ENCODE measurements around the gene RBM10. TPM values are rescaled to one million over a fixed set of nuclear protein-coding genes. Genes with fewer than 3 reads are reported as not detected.

RBM10 gene
- total RNA-seq, 1 experiment from 2014 or later: 41.0 TPM

DNA sequence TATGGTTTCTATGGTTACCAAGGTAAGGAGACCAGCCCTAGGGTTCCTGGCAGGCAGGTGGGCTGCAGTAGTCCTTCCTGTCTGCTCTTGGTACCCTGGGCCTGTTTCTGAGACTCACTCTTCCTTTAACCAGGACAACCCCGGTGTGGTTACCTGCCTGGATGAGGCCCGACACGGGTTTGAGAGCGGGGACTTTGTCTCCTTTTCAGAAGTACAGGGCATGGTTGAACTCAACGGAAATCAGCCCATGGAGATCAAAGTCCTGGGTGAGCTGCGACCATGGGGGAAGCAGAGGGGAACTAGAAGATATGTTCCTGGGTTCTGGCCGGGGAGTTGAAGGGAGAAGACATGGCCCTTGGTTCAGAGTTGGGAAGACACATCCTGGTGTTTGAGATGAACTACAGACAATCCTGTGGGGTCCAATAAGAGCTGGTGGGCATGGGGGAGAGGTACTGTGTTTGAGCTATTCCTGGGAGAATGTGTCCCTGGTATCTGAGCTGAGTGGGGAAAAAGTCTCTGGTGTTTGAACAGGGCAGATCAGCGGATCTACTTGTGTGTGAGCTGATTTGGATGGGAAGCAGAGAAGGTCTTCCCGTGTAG, 56.4 kb downstream of the RBM10 start:
- Histone ChIP-seq H3K4me1 (no peaks in the 10 kb centered on the region; the same call in 1 of the 2 replicates), H3K36me3 (ENCODE audit: control insufficient read depth, insufficient read depth, low read length) (peaks cover 3% of the 10 kb centered on the region), H3K4me3 (ENCODE audit: low read depth, low read length) (no peak overlapping the region), H3K9me3 (no peaks in the 10 kb centered on the region), H3K27me3 (replicated peaks; ENCODE audit: control insufficient read depth, insufficient read depth, low read length) (no peaks in the 10 kb centered on the region)
- Mint-ChIP-seq H3K4me3 (ENCODE audit: unreplicated experiment) (no peak overlapping the region), H3K4me1 (ENCODE audit: low read depth, unreplicated experiment) (no peaks in the 10 kb centered on the region), H3K36me3 (ENCODE audit: insufficient read depth, unreplicated experiment) (peaks cover 81% of the 10 kb centered on the region), H3K27me3 (ENCODE audit: insufficient read depth, unreplicated experiment) (no peaks in the 10 kb centered on the region), H3K9me3 (ENCODE audit: unreplicated experiment) (no peaks in the 10 kb centered on the region), H3K27ac (ENCODE audit: unreplicated experiment) (no peak overlapping the region)
- BruUV-seq (replicated peaks): no TSS peak
- POLR2A ChIA-PET: interaction anchor here (1.0 kb wide), 1 partner anchor 16 kb away, joined by 6 read pairs; no protein-coding TSS in a partner anchor
- intact Hi-C loops (cut with micrococcal nuclease; ENCODE audit: unreplicated experiment): no loop called here
- TF ChIP-seq, protein P1, sequence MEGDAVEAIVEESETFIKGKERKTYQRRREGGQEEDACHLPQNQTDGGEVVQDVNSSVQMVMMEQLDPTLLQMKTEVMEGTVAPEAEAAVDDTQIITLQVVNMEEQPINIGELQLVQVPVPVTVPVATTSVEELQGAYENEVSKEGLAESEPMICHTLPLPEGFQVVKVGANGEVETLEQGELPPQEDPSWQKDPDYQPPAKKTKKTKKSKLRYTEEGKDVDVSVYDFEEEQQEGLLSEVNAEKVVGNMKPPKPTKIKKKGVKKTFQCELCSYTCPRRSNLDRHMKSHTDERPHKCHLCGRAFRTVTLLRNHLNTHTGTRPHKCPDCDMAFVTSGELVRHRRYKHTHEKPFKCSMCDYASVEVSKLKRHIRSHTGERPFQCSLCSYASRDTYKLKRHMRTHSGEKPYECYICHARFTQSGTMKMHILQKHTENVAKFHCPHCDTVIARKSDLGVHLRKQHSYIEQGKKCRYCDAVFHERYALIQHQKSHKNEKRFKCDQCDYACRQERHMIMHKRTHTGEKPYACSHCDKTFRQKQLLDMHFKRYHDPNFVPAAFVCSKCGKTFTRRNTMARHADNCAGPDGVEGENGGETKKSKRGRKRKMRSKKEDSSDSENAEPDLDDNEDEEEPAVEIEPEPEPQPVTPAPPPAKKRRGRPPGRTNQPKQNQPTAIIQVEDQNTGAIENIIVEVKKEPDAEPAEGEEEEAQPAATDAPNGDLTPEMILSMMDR (IDR thresholded peaks at IDR 0.05; ENCODE audit: insufficient read depth in 1 of 2, low read depth in 1 of 2, low read length in 1 of 2, severe bottlenecking in 1 of 2, unreplicated experiment in 1 of 2): no peak
- DNase-seq: no peak
- CTCF ChIA-PET: no interaction called here

DNA sequence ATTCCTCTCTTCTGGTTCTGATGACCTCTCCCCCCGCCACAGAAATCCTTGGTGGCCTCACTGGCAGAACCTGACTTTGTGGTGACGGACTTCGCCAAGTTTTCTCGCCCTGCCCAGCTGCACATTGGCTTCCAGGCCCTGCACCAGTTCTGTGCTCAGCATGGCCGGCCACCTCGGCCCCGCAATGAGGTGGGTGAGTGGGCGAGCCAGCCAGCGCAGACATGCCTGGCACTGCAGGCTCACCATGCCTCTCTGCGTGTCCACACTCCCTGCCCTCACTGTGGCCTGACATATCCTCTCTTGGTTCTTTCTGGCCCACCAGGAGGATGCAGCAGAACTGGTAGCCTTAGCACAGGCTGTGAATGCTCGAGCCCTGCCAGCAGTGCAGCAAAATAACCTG, 57.3 kb downstream of the RBM10 start:
- Mint-ChIP-seq H3K4me1 (ENCODE audit: low read depth, unreplicated experiment) (no peaks in the 10 kb centered on the region), H3K4me3 (ENCODE audit: unreplicated experiment) (no peak overlapping the region), H3K27me3 (ENCODE audit: insufficient read depth, unreplicated experiment) (no peaks in the 10 kb centered on the region), H3K9me3 (ENCODE audit: unreplicated experiment) (no peaks in the 10 kb centered on the region), H3K27ac (ENCODE audit: unreplicated experiment) (no peak overlapping the region), H3K36me3 (ENCODE audit: insufficient read depth, unreplicated experiment) (peaks cover 81% of the 10 kb centered on the region)
- Histone ChIP-seq H3K27me3 (replicated peaks; ENCODE audit: control insufficient read depth, insufficient read depth, low read length) (no peaks in the 10 kb centered on the region), H3K4me3 (ENCODE audit: low read depth, low read length) (no peak overlapping the region), H3K9me3 (no peaks in the 10 kb centered on the region), H3K36me3 (ENCODE audit: control insufficient read depth, insufficient read depth, low read length) (peaks cover 3% of the 10 kb centered on the region), H3K4me1 (no peaks in the 10 kb centered on the region)
- CTCF ChIA-PET: no interaction called here
- POLR2A ChIA-PET: interaction anchor here (1.0 kb wide), 1 partner anchor 15 kb away, joined by 6 read pairs; no protein-coding TSS in a partner anchor
- TF ChIP-seq, protein P1 (IDR thresholded peaks at IDR 0.05; ENCODE audit: insufficient read depth in 1 of 2, low read depth in 1 of 2, low read length in 1 of 2, severe bottlenecking in 1 of 2, unreplicated experiment in 1 of 2): no peak
- no TSS peak for BruUV-seq (replicated peaks)
- intact Hi-C loops (cut with micrococcal nuclease; ENCODE audit: unreplicated experiment): no loop called here
- DNase-seq: no peak

DNA sequence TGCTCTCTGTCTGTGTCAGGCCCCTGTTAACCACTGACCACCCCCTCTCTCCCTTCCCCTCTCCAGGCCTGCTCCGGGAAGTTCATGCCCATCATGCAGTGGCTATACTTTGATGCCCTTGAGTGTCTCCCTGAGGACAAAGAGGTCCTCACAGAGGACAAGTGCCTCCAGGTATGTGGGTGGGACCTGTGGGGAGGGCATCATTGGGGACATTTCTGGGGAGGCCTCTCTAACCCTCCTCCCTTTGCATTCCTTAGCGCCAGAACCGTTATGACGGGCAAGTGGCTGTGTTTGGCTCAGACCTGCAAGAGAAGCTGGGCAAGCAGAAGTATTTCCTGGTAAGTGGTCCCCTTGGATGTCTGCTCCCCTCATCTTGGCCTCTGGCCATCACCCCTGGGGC, 57.9 kb downstream of the RBM10 start:
- H3K9me3 ChIP-seq: no peaks in the 10 kb centered on the region
- Mint-ChIP-seq H3K27ac (ENCODE audit: unreplicated experiment) (no peak overlapping the region), H3K36me3 (ENCODE audit: insufficient read depth, unreplicated experiment) (peaks cover 83% of the 10 kb centered on the region), H3K4me3 (ENCODE audit: unreplicated experiment) (no peak overlapping the region), H3K4me1 (ENCODE audit: low read depth, unreplicated experiment) (no peaks in the 10 kb centered on the region), H3K9me3 (ENCODE audit: unreplicated experiment) (no peaks in the 10 kb centered on the region), H3K27me3 (ENCODE audit: insufficient read depth, unreplicated experiment) (no peaks in the 10 kb centered on the region)
- intact Hi-C loops (cut with micrococcal nuclease; ENCODE audit: unreplicated experiment): no loop called here
- CTCF ChIA-PET: interaction anchor here (1.5 kb wide), 1 partner anchor 15 kb away, joined by 3 read pairs; no protein-coding TSS in a partner anchor
- H3K27me3 ChIP-seq (replicated peaks; ENCODE audit: control insufficient read depth, insufficient read depth, low read length): no peaks in the 10 kb centered on the region
- POLR2A ChIA-PET: no interaction called here
- BruUV-seq (replicated peaks): no TSS peak
- no peak for DNase-seq
- H3K36me3 ChIP-seq (ENCODE audit: control insufficient read depth, insufficient read depth, low read length): peaks cover 3% of the 10 kb centered on the region
- H3K4me3 ChIP-seq (ENCODE audit: low read depth, low read length): no peak overlapping the region
- no peaks in the 10 kb centered on the region for H3K4me1 ChIP-seq
- TF ChIP-seq, protein P1 (IDR thresholded peaks at IDR 0.05; ENCODE audit: insufficient read depth in 1 of 2, low read depth in 1 of 2, low read length in 1 of 2, severe bottlenecking in 1 of 2, unreplicated experiment in 1 of 2): no peak
